HepG2 (cell line): ENCODE measurements around the gene ST6GALNAC6. TPM values are rescaled to one million over a fixed set of nuclear protein-coding genes. Genes with fewer than 3 reads are reported as not detected.

Experiments used
- GLMP ChIP-seq: sonication (generic); formaldehyde crosslinking; IDR thresholded peaks from 2 replicates; pipeline ENCODE4 v1.9.0; 2021; ENCODE audit warnings: missing genetic modification reagents, mild to moderate bottlenecking, borderline replicate concordance
- HOXA3 ChIP-seq: sonication (generic); formaldehyde crosslinking; IDR thresholded peaks from 2 replicates; pipeline ENCODE4 v1.5.0; 2020; ENCODE audit warnings: missing genetic modification reagents
- HOXA7 ChIP-seq: sonication (generic); formaldehyde crosslinking; IDR thresholded peaks from 2 replicates; pipeline ENCODE4 v1.8.1; 2022; ENCODE audit warnings: mild to moderate bottlenecking, missing genetic modification reagents, moderate library complexity
- HOXA9 ChIP-seq: sonication (generic); formaldehyde crosslinking; IDR thresholded peaks from 2 replicates; pipeline ENCODE4 v1.8.1; 2022; ENCODE audit warnings: missing genetic modification reagents, mild to moderate bottlenecking, moderate library complexity, borderline replicate concordance
- JUN ChIP-seq: sonication (generic); formaldehyde crosslinking; IDR thresholded peaks from 2 replicates; pipeline ENCODE4 v1.4.0; 2020; ENCODE audit warnings: mild to moderate bottlenecking, missing genetic modification reagents
- MZF1 ChIP-seq: sonication (generic); formaldehyde crosslinking; IDR thresholded peaks from 2 replicates; pipeline ENCODE4 v1.8.1; 2023; ENCODE audit warnings: mild to moderate bottlenecking, missing genetic modification reagents, borderline replicate concordance
- NR1H2 ChIP-seq: sonication (generic); formaldehyde crosslinking; IDR thresholded peaks from 2 replicates; pipeline ENCODE4 v1.8.1; 2022; ENCODE audit warnings: low read depth, missing genetic modification reagents, borderline replicate concordance
- PHF21A ChIP-seq: sonication (generic); formaldehyde crosslinking; IDR thresholded peaks from 2 replicates; pipeline ENCODE4 v1.5.0; 2020; ENCODE audit warnings: mild to moderate bottlenecking, missing genetic modification reagents
- PHF8 ChIP-seq: sonication (generic); formaldehyde crosslinking; IDR thresholded peaks from 2 replicates; pipeline ENCODE4 v1.5.0; 2020; ENCODE audit warnings: missing genetic modification reagents
- POGK ChIP-seq: sonication (generic); formaldehyde crosslinking; conservative IDR thresholded peaks from 2 replicates; pipeline ENCODE4 v1.8.0; 2022; ENCODE audit warnings: mild to moderate bottlenecking, moderate library complexity, missing genetic modification reagents
- PRDM15 ChIP-seq: sonication (generic); formaldehyde crosslinking; IDR thresholded peaks from 2 replicates; pipeline ENCODE4 v1.4.0; 2020; ENCODE audit warnings: missing genetic modification reagents
- ZNF143 ChIP-seq: sonication (generic); formaldehyde crosslinking; IDR thresholded peaks from 2 replicates; pipeline ENCODE4 v1.4.0; 2020; ENCODE audit warnings: missing genetic modification reagents
- ZNF441 ChIP-seq: sonication (generic); formaldehyde crosslinking; IDR thresholded peaks from 2 replicates; pipeline ENCODE4 v1.7.0; 2021; ENCODE audit warnings: missing genetic modification reagents, borderline replicate concordance
- ZNF512 ChIP-seq: sonication (generic); formaldehyde crosslinking; IDR thresholded peaks from 2 replicates; pipeline ENCODE4 v1.4.0; 2020; ENCODE audit warnings: mild to moderate bottlenecking, missing genetic modification reagents
- ZNF619 ChIP-seq: sonication (generic); formaldehyde crosslinking; IDR thresholded peaks from 2 replicates; pipeline ENCODE4 v1.4.0; 2020; ENCODE audit warnings: mild to moderate bottlenecking, missing genetic modification reagents
- ZNF7 ChIP-seq: IDR thresholded peaks from 2 replicates; pipeline ENCODE4 v1.6.1; 2016; ENCODE audit warnings: missing biosample characterization, missing genetic modification reagents
- ZNF747 ChIP-seq: sonication (generic); formaldehyde crosslinking; IDR thresholded peaks from 2 replicates; pipeline ENCODE4 v1.8.1; 2023; ENCODE audit warnings: missing genetic modification reagents, mild to moderate bottlenecking, borderline replicate concordance
- ZNF782 ChIP-seq: sonication (generic); formaldehyde crosslinking; IDR thresholded peaks from 2 replicates; pipeline ENCODE4 v1.4.0; 2020; ENCODE audit warnings: missing genetic modification reagents, mild to moderate bottlenecking, borderline replicate concordance
- polyA plus RNA-seq, 8 experiments: library from polyadenylated mRNA; depleted of rRNA in 3 of 8; stranded (reverse) in 7 of 8; unstranded in 1 of 8; fragments of >200 nt; fragmentation: Illumina TruSeq in 4 of 8; extraction: Trizol in 4 of 8; gene quantifications; 2 replicates each; pipeline versions ENCODE4 v1.2.1 to v1.2.3, GENCODE V29; 2011 to 2016; ENCODE audit warnings: low read depth in 4 of 8, missing spikeins in 1 of 8, mixed read lengths in 1 of 8; ENCODE audit not compliant: insufficient read depth in 1 of 8
- total RNA-seq, 5 experiments: library from RNA; depleted of rRNA; stranded (reverse); fragments of >200 nt; fragmentation: Illumina TruSeq; extraction: Trizol; gene quantifications; 2 replicates each; pipeline ENCODE4 v1.2.3, GENCODE V29; 2016; ENCODE audit warnings: low read depth in 1 of 5

ST6GALNAC6 gene
- total and polyA plus RNA-seq, 2 of the 13 experiments (the other 11 are each of a cell fraction or from before 2014, with no cell fraction given), result 18.5 to 65.4 TPM

- no peak for TF ChIP-seq ZNF7 (CRISPR knock-in tag)
- peak; percentile 46; the same call in 1 of the 2 replicates for TF ChIP-seq HOXA3 (CRISPR knock-in tag)
- TF ChIP-seq PHF8 (CRISPR knock-in tag), result peak; percentile 74
- no peak for TF ChIP-seq HOXA7 (CRISPR knock-in tag)
- no peak for TF ChIP-seq POGK (CRISPR knock-in tag)
- peak; percentile 38; the same call in 1 of the 2 replicates for TF ChIP-seq PHF21A (CRISPR knock-in tag)
- TF ChIP-seq ZNF619 (CRISPR knock-in tag), result 0 out of 2 replicates have a peak, but pooled peaks have one; percentile 64
- 0 out of 2 replicates have a peak, but pooled peaks have one; percentile 24 for TF ChIP-seq ZNF782 (CRISPR knock-in tag)
- no peak for TF ChIP-seq HOXA9 (CRISPR knock-in tag)
- TF ChIP-seq JUN, result no peak
- no peak for TF ChIP-seq GLMP
- TF ChIP-seq ZNF512 (CRISPR knock-in tag), result no peak
- no peak for TF ChIP-seq MZF1 (CRISPR knock-in tag)
- TF ChIP-seq ZNF747 (CRISPR knock-in tag), result no peak
- TF ChIP-seq ZNF441, result no peak
- 0 out of 2 replicates have a peak, but pooled peaks have one; percentile 31 for TF ChIP-seq PRDM15
- TF ChIP-seq ZNF143 (CRISPR knock-in tag), result 0 out of 2 replicates have a peak, but pooled peaks have one; percentile 8
- no peak for TF ChIP-seq NR1H2
These were observed 17.5 kb upstream of the ST6GALNAC6 start, which contains the start of gene ST6GALNAC4 (continued) for GRCh38 chr9:127916720-127917581.
